Fibroblast of skin of scalp (primary cell): ENCODE results near the gene ESRRG.

ENCODE experiments used
- DNase-seq: peaks from one replicate; pipeline ENCODE4 v3.0.0-alpha.2; 2013

The ESRRG gene

GRCh38 chr1:216626394-216627067 lies 96.7 kb downstream of the ESRRG start:
- no peak for DNase-seq

GRCh38 chr1:216621536-216621935 lies 101.7 kb downstream of the ESRRG start:
- DNase-seq: no peak

- DNase-seq: no peak
These were observed 106.0 kb downstream of the ESRRG start for GRCh38 chr1:216617081-216617875.

GRCh38 chr1:216616425-216616824 lies 106.8 kb downstream of the ESRRG start:
- DNase-seq: no peak

GRCh38 chr1:216614011-216614934 lies 109.0 kb downstream of the ESRRG start:
- no peak for DNase-seq

- no peak for DNase-seq
These were observed 110.9 kb downstream of the ESRRG start for GRCh38 chr1:216612291-216612690.

- no peak for DNase-seq
These were observed 116.0 kb downstream of the ESRRG start for GRCh38 chr1:216607067-216607697.

- no peak for DNase-seq
These were observed 117.1 kb downstream of the ESRRG start for GRCh38 chr1:216606047-216606637.

GRCh38 chr1:216604771-216605170 lies 118.5 kb downstream of the ESRRG start:
- DNase-seq: no peak

- DNase-seq: peak; percentile 78
These were observed 122.3 kb downstream of the ESRRG start for GRCh38 chr1:216600730-216601609.

GRCh38 chr1:216599851-216600250 lies 123.4 kb downstream of the ESRRG start:
- DNase-seq: no peak

- no peak for DNase-seq
These were observed 124.8 kb downstream of the ESRRG start for GRCh38 chr1:216598448-216598847.

- DNase-seq: no peak
These were observed 126.9 kb downstream of the ESRRG start for GRCh38 chr1:216596281-216596862.

- DNase-seq: no peak
These were observed 135.5 kb downstream of the ESRRG start for GRCh38 chr1:216587715-216588114.

GRCh38 chr1:216582151-216582550 lies 141.1 kb downstream of the ESRRG start:
- DNase-seq: no peak

GRCh38 chr1:216580538-216581057 lies 142.6 kb downstream of the ESRRG start:
- no peak for DNase-seq

GRCh38 chr1:216576234-216576937 lies 146.8 kb downstream of the ESRRG start:
- DNase-seq: no peak

- peak; percentile 39 for DNase-seq
These were observed 156.5 kb downstream of the ESRRG start for GRCh38 chr1:216566641-216567205.

- DNase-seq: no peak
These were observed 160.1 kb downstream of the ESRRG start for GRCh38 chr1:216563087-216563486.
